Activated CD4-positive, alpha-beta memory T cell treated with anti-CD3 and anti-CD28 coated beads for 36 hours (primary cell): Measurements from ENCODE around the gene TMEM51. TPM values are rescaled to one million over a fixed set of nuclear protein-coding genes. Genes with fewer than 3 reads are reported as not detected.

ENCODE experiments used
- CTCF ChIA-PET: fragments of 350-600 bp; sonication (Branson Sonifier 250); formaldehyde crosslinking; loops from one replicate; lab custom pipeline; 2021; ENCODE audit warnings: antibody characterized with exemption, inconsistent platforms; lab: Charles Lee
- POLR2A ChIA-PET: fragments of 350-600 bp; sonication (Branson Sonifier 250); formaldehyde crosslinking; loops from one replicate; lab custom pipeline; 2021; ENCODE audit warnings: antibody characterized with exemption; lab: Charles Lee
- DNase-seq: peaks from one replicate; pipeline ENCODE4 v3.0.0-alpha.2; 2020
- H3K27ac Mint-ChIP-seq: one replicate; pipeline ENCODE4 v1.8.0; 2021; ENCODE audit warnings: mixed read lengths
- H3K27me3 Mint-ChIP-seq: one replicate; pipeline ENCODE4 v1.8.0; 2021; ENCODE audit warnings: mixed read lengths
- H3K36me3 Mint-ChIP-seq: one replicate; pipeline ENCODE4 v1.8.0; 2021; ENCODE audit warnings: mixed read lengths
- H3K4me1 Mint-ChIP-seq: one replicate; pipeline ENCODE4 v1.8.0; 2021; ENCODE audit warnings: low read depth, mixed read lengths
- H3K4me3 Mint-ChIP-seq: one replicate; pipeline ENCODE4 v1.8.0; 2021; ENCODE audit warnings: mild to moderate bottlenecking, mixed read lengths
- H3K9me3 Mint-ChIP-seq: one replicate; pipeline ENCODE4 v1.8.0; 2021; ENCODE audit warnings: mixed read lengths
- intact Hi-C: fragments of 100-400 bp; cut with micrococcal nuclease; formaldehyde crosslinking; loops from one replicate; pipeline ENCODE4 v1.15.1; 2023
- total RNA-seq, 2 experiments: library from RNA; stranded (reverse); gene quantifications; one replicate each; pipeline ENCODE4 v1.2.3, GENCODE V29; 2021

TMEM51 gene
- total RNA-seq, 2 experiments from 2014 or later, result not detected

- Mint-ChIP-seq H3K4me1 (peaks cover 16% of the 10 kb centered on the region), H3K9me3 (peaks cover 7% of the 10 kb centered on the region), H3K4me3 (no peak overlapping the region), H3K36me3 (no peaks in the 10 kb centered on the region), H3K27ac (no peak overlapping the region), H3K27me3 (peaks cover 21% of the 10 kb centered on the region)
- no peak for DNase-seq
- intact Hi-C loops, result no loop called here
- POLR2A ChIA-PET, result no interaction called here
- CTCF ChIA-PET, result interaction anchor here (1.3 to 2.2 kb wide), 3 partner anchors 9 to 133 kb away, joined by 6 to 8 read pairs (median 6); no protein-coding TSS in a partner anchor
Observed at GRCh38 chr1:15262003-15262377, 108.4 kb downstream of the TMEM51 start.

GRCh38 chr1:15262706-15263105 is 109.2 kb downstream of the TMEM51 start:
- H3K36me3 Mint-ChIP-seq, result no peaks in the 10 kb centered on the region
- DNase-seq, result no peak
- intact Hi-C loops, result no loop called here
- POLR2A ChIA-PET, result no interaction called here
- peaks cover 7% of the 10 kb centered on the region for H3K9me3 Mint-ChIP-seq
- no peak overlapping the region for H3K27ac Mint-ChIP-seq
- CTCF ChIA-PET, result no interaction called here
- no peak overlapping the region for H3K4me3 Mint-ChIP-seq
- H3K4me1 Mint-ChIP-seq, result peaks cover 16% of the 10 kb centered on the region
- H3K27me3 Mint-ChIP-seq, result peaks cover 22% of the 10 kb centered on the region

GRCh38 chr1:15264769-15265168 is 111.2 kb downstream of the TMEM51 start:
- H3K27me3 Mint-ChIP-seq, result peaks cover 26% of the 10 kb centered on the region
- no peak overlapping the region for H3K4me3 Mint-ChIP-seq
- ChIA-PET CTCF (interaction anchor here (0.8 to 1.4 kb wide), 2 partner anchors 39 to 136 kb away, joined by 3 to 6 read pairs; no protein-coding TSS in a partner anchor), POLR2A (no interaction called here)
- H3K9me3 Mint-ChIP-seq, result peaks cover 7% of the 10 kb centered on the region
- no peak for DNase-seq
- peaks cover 16% of the 10 kb centered on the region for H3K4me1 Mint-ChIP-seq
- no peak overlapping the region for H3K27ac Mint-ChIP-seq
- H3K36me3 Mint-ChIP-seq, result no peaks in the 10 kb centered on the region
- intact Hi-C loops, result no loop called here

Other genes with a start within 250 kb of the TMEM51 start
- not detected for gene FHAD1, start 93.5 kb downstream of the TMEM51 start, total RNA-seq